HCT116 (cell line): ENCODE measurements around the gene LEFTY2. TPM values are rescaled to one million over a fixed set of nuclear protein-coding genes. Genes with fewer than 3 reads are reported as not detected.
"Not testable (repeated sequence)": the region's sequence is repeated elsewhere in the genome, so short reads cannot be mapped to it uniquely, and the experiment has no call there.

Experiments used
- ATAC-seq: fragments of 200-7000 bp; cut with Tn5 transposase; 2 replicates; pipeline ENCODE4 v1.9.1; 2020; ENCODE audit warnings: mild to moderate bottlenecking, moderate library complexity
- BruUV-seq: library from RNA; stranded (reverse); fragments of 400-500 nt; replicated peaks from 2 replicates; lab custom pipeline; 2021; lab: Mats Ljungman, UMichigan
- CTCF ChIA-PET: fragments of 300-600 bp; sonication (Branson Sonifier 250); formaldehyde crosslinking; loops from one replicate; lab custom pipeline; 2021; ENCODE audit warnings: antibody characterized with exemption; lab: Charles Lee
- POLR2A ChIA-PET: fragments of 300-600, 350-600 bp; sonication (Branson Sonifier 250); formaldehyde crosslinking; loops from one replicate; lab custom pipeline; 2021; ENCODE audit warnings: antibody characterized with exemption; lab: Charles Lee
- RAD21 ChIA-PET, 2 experiments: fragments of 300-600 bp; sonication (Branson Sonifier 250); formaldehyde crosslinking; loops; one replicate each; lab custom pipeline; 2023; ENCODE audit warnings: low total read pairs in 2 of 2; ENCODE audit not compliant: uncharacterized antibody in 2 of 2, unreplicated experiment in 2 of 2, low non-redundant PET in 1 of 2; lab: Charles Lee
- DNase-seq: peaks from one replicate; pipeline ENCODE4 v3.0.0-alpha.2; 2010; ENCODE audit warnings: low read depth, low spot score
- H2AFZ ChIP-seq: fragments of 200-600 bp; shearing (Covaris generic), sonication (generic); 2 replicates; pipeline ENCODE4 v1.6.1; 2017; ENCODE audit warnings: low read depth, mixed run types, mixed read lengths, antibody characterized with exemption, low read length; ENCODE audit not compliant: poor library complexity, severe bottlenecking
- H3K27ac ChIP-seq: 2 replicates; pipeline ENCODE4 v1.5.1; 2012; ENCODE audit warnings: low read depth, low read length
- H3K27me3 ChIP-seq: fragments of 200-600 bp; sonication (generic); 2 replicates; pipeline ENCODE4 v1.6.1; 2016; ENCODE audit warnings: mixed run types, low read length, mixed read lengths; ENCODE audit not compliant: insufficient read depth
- H3K36me3 ChIP-seq, 2 experiments: fragments of 200-500 bp in 1 of 2; fragments of 200-600 bp in 1 of 2; sonication (Bioruptor generic) in 1 of 2; sonication (generic) in 1 of 2; 2 replicates each; pipeline versions ENCODE4 v1.5.1 to v1.6.1; 2014 to 2016; ENCODE audit warnings: low read length in 2 of 2, inconsistent platforms in 1 of 2, mixed read lengths in 1 of 2, mixed run types in 1 of 2; ENCODE audit not compliant: insufficient read depth in 2 of 2, control insufficient read depth in 1 of 2
- H3K4me1 ChIP-seq, 2 experiments: fragments of 200-600 bp in 1 of 2; sonication (generic) in 1 of 2; 2 replicates each; pipeline versions ENCODE4 v1.5.1 to v1.6.1; 2012 to 2017; ENCODE audit warnings: low read length in 2 of 2, inconsistent platforms in 1 of 2, mild to moderate bottlenecking in 1 of 2, mixed read lengths in 1 of 2, mixed run types in 1 of 2, moderate library complexity in 1 of 2; ENCODE audit not compliant: insufficient read depth in 2 of 2, control insufficient read depth in 1 of 2
- H3K4me2 ChIP-seq: fragments of 200-600 bp; sonication (generic); 2 replicates; pipeline ENCODE4 v1.6.1; 2017; ENCODE audit warnings: mixed run types, low read length, mixed read lengths
- H3K4me3 ChIP-seq, 2 experiments: fragments of 200-600 bp in 1 of 2; sonication (generic) in 1 of 2; replicated peaks in 1 of 2; 2 replicates each; pipeline ENCODE4 v1.5.1; 2011 to 2016; ENCODE audit warnings: low read length in 2 of 2, control low read depth in 1 of 2, low read depth in 1 of 2, mild to moderate bottlenecking in 1 of 2, mixed read lengths in 1 of 2, mixed run types in 1 of 2
- H3K79me2 ChIP-seq: fragments of 200-600 bp; sonication (generic); 2 replicates; pipeline ENCODE4 v1.6.1; 2017; ENCODE audit warnings: mild to moderate bottlenecking, mixed run types, low read length, moderate library complexity, mixed read lengths; ENCODE audit not compliant: insufficient read depth
- H3K9ac ChIP-seq: fragments of 200-600 bp; sonication (generic); 2 replicates; pipeline ENCODE4 v1.6.1; 2016; ENCODE audit warnings: low read length, mixed read lengths
- H3K9me2 ChIP-seq: fragments of 200-600 bp; sonication (generic), shearing (Covaris generic); 2 replicates; pipeline ENCODE4 v1.6.1; 2017; ENCODE audit warnings: mixed run types, mild to moderate bottlenecking, moderate library complexity; ENCODE audit not compliant: insufficient read depth
- H3K9me3 ChIP-seq, 2 experiments: fragments of 200-500 bp in 1 of 2; fragments of 200-600 bp in 1 of 2; sonication (Bioruptor generic) in 1 of 2; sonication (generic) in 1 of 2; 2 replicates each; pipeline ENCODE4 v1.6.1; 2014 to 2017; ENCODE audit warnings: low read length in 2 of 2, mixed read lengths in 2 of 2, inconsistent platforms in 1 of 2, low read depth in 1 of 2, mild to moderate bottlenecking in 1 of 2, mixed run types in 1 of 2, moderate library complexity in 1 of 2; ENCODE audit not compliant: control insufficient read depth in 1 of 2, insufficient read depth in 1 of 2
- H4K20me1 ChIP-seq: fragments of 200-600 bp; sonication (generic), shearing (Covaris generic); 2 replicates; pipeline ENCODE4 v1.6.1; 2017; ENCODE audit warnings: mixed run types, mild to moderate bottlenecking, moderate library complexity; ENCODE audit not compliant: insufficient read depth
- RAD21 ChIP-seq: IDR thresholded peaks from 2 replicates; pipeline ENCODE4 v1.6.1; 2012; ENCODE audit warnings: low read depth, mild to moderate bottlenecking
- SIN3A ChIP-seq: IDR thresholded peaks from 2 replicates; pipeline ENCODE4 v1.6.1; 2012; ENCODE audit warnings: low read depth
- intact Hi-C: fragments of 100-400 bp; cut with micrococcal nuclease; formaldehyde crosslinking; loops from 2 replicates; pipeline ENCODE4 v1.10.0; 2022
- total RNA-seq: library from RNA; stranded (reverse); gene quantifications from one replicate; pipeline ENCODE4 v1.2.1, GENCODE V29; 2021; ENCODE audit not compliant: unreplicated experiment

The LEFTY2 gene
- total RNA-seq, 1 experiment from 2014 or later, result not detected

DNA sequence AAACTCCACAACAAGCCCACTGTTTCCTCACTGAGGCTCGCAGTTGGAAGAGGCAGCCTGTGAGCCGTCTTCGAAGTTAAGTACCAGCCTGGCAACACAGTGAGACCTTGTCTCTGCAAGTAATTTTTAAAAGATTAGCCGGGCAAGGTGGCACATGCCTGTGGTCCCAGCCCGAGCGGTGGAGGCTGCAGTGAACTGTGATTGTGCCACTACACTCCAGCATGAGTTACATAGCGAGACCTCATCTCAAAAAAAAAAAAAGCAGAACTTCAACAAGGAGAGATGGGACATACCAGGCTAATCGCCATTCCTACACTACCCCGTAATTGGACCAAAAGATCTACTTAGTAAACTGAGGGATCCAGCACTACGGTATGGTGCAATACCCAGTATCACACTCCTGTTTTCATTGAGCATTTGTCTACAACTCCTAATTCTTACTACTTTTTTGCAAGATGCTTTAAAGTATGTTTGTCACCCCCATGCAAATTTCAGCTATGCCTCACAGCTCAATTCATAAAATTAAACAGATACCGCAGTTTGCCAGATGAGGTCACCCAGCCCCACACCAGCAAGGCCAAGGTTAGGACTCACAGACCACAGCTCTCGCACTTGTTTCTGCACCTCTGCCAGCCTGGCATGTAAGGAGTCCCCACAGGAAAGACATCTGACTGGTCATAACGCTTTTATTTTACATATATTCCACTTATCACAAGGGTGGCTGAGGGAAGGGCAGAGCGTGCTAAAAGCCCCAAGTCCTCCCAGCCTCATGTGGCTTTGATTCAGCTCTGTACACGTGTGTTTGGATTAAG is 37.1 kb upstream of the LEFTY2 start:
- Histone ChIP-seq H3K27ac (no peak overlapping the region), H3K27me3 (no peaks in the 10 kb centered on the region), H3K36me3 (peaks cover 12 to 40% of the 10 kb centered on the region in 2 experiments), H3K9me2 (no peaks in the 10 kb centered on the region), H4K20me1 (no peaks in the 10 kb centered on the region), H2AFZ (no peak overlapping the region), H3K4me2 (no peak overlapping the region), H3K4me3 (no peak overlapping the region), H3K79me2 (no peaks in the 10 kb centered on the region), H3K9ac (no peak overlapping the region), H3K9me3 (peaks cover 4 to 8% of the 10 kb centered on the region in 2 experiments; a peak in 2 of 4 replicates), H3K4me1 (no peaks in the 10 kb centered on the region)
- no peak for ATAC-seq
- BruUV-seq, result no TSS peak
- ChIA-PET RAD21 (no interaction called here), POLR2A (no interaction called here), CTCF (interaction anchor here (1.0 to 1.9 kb wide), 2 partner anchors 9 to 504 kb away, joined by 3 to 6 read pairs; no protein-coding TSS in a partner anchor)
- DNase-seq, result no peak
- intact Hi-C loops, result loop anchor here (2.0 to 10.0 kb wide), 7 partner anchors 67 to 1463 kb away; partner anchors contain the start of gene SRP9
- TF ChIP-seq SIN3A (no peak), RAD21 (peak; percentile 23; the same call in 1 of the 2 replicates)

DNA sequence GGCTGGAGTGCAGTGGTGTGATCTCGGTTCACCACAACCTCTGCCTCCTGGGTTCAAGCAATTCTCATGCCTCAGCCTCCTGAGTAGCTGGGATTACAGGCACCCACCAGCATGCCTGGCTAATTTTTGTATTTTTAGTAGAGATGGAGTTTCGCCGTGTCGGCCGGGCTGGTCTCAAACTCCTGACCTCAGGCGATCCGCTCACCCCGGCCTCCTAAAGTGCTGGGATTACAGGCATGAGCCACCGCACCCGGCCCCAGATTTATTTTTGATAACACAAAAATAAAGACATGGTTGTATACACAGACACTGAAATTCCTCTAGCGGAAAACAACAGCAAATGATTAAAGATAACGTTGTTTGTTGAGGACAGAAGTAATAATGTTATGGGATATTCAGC is 34.1 kb upstream of the LEFTY2 start:
- H3K4me3 ChIP-seq, H3K9me2 ChIP-seq, H3K9me3 ChIP-seq, ATAC-seq, POLR2A ChIA-PET, DNase-seq, H3K27ac ChIP-seq, H3K4me2 ChIP-seq, H4K20me1 ChIP-seq, H3K79me2 ChIP-seq, H2AFZ ChIP-seq, H3K4me1 ChIP-seq, H3K9ac ChIP-seq, H3K27me3 ChIP-seq, BruUV-seq: not testable (repeated sequence)
- ChIA-PET RAD21 (interaction anchor here in 1 of 2 experiments (1.5 kb wide), 1 partner anchor 501 kb away, joined by 4 read pairs; no protein-coding TSS in a partner anchor), CTCF (interaction anchor here (1.9 kb wide), 1 partner anchor 500 kb away, joined by 8 read pairs; no protein-coding TSS in a partner anchor)
- H3K36me3 ChIP-seq, result peaks cover 2 to 13% of the 10 kb centered on the region in 2 experiments; a peak in 2 of 4 replicates
- intact Hi-C loops, result loop anchor here (5.0 to 10.0 kb wide), 4 partner anchors 120 to 1460 kb away; no protein-coding TSS in a partner anchor
